Embryonic facial prominence (tissue), 1 donor: ENCODE data around the gene DOK5.

ENCODE experiments used
- DNase-seq: peaks from one replicate; pipeline ENCODE4 v3.0.0-alpha.2; 2016; ENCODE audit errors: extremely low spot score

Gene DOK5

GRCh38 chr20:54608943-54609342, 133.6 kb downstream of the DOK5 start:
- no peak for DNase-seq

DNA sequence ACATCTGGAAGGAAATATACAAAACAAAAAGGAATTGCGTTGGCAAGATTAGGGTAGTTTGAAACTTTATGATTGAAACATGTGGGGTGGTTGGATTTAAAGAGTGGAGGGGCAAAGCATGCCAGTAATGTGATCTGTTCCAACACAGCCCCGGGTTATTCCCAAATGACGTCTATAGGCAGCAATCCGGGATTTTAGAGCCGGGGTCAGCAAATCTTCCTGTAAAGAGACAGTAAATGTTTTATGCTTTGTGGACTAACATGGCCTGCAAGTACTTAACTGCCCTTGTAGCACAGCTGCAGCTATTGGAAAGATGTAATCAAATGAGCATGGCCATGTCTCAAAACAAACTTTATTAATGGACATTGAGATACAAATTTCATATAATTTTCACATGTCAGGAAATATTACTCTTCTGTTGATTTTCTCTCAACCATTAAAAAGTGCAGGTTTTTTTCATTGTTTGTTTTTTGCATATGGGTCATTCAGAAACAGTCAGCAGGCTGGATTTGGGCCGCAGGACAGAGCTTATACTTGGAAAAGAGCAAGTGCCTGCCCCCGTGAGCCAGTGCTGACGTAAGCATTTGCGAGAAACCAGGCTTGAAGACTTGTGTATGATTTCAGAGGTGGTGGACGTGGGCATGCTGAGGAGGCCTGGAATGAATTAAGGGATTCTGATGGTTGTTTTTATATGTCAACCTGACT, 136.5 kb downstream of the DOK5 start:
- DNase-seq, result peak; percentile 22

GRCh38 chr20:54618412-54618811, 143.0 kb downstream of the DOK5 start:
- DNase-seq, result no peak

- no peak for DNase-seq
Observed at GRCh38 chr20:54619181-54619580, 143.8 kb downstream of the DOK5 start.

- DNase-seq, result no peak
Observed at GRCh38 chr20:54619682-54620081, 144.3 kb downstream of the DOK5 start.

DNA sequence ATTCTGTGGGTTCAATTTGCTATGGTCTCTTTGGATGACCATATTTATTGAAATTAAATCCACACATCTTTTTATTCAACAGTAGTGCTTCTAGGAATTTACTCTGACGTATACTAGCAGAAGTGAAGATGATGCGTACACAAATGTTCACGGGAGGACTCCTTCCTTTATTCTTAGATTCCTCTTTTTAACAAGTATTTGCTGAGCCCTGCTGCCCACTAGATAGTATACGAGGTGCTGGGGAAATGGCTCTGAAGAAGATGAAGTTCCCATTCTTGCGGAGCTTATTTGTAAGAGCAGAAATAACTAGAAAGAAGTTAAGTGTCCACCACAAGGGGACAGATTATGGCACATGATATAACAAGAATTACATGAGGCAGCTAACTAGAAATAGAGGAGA, 145.2 kb downstream of the DOK5 start:
- DNase-seq, result no peak

GRCh38 chr20:54622333-54623295, 147.2 kb downstream of the DOK5 start:
- DNase-seq, result no peak

GRCh38 chr20:54623991-54624569, 148.7 kb downstream of the DOK5 start:
- DNase-seq, result no peak

DNA sequence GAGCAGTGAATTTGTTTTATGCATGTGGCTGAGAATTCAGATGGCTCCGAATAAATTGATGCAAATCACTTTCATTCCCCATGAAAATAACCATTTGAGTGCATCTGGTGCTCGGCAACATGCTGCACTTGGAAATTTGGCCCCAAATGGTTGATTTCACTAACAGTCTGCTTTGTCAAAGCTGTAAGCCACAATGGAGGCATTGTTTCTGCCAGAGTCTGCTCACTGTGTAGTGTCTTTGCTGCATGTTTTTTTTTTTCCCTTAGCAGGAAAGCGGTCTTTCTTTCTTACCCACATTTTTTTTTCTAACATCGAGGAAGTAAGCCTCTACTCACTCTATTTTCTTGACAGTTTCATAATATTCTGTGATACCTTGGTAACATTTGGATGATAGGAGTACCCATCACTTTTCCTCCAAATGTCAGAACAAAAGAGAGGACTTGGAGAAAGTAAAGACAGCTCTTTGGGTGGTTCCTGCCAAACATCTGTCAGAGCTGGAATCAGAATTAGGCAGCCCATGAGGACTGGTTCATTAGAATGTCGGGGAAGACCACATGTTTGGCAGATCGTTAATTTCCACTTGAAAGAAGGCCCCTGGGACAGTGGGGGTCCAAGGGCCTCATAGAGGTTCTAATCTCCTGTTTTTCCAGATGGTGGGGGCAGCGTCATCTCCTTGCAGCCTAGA, 149.5 kb downstream of the DOK5 start:
- peak; percentile 67 for DNase-seq

DNA sequence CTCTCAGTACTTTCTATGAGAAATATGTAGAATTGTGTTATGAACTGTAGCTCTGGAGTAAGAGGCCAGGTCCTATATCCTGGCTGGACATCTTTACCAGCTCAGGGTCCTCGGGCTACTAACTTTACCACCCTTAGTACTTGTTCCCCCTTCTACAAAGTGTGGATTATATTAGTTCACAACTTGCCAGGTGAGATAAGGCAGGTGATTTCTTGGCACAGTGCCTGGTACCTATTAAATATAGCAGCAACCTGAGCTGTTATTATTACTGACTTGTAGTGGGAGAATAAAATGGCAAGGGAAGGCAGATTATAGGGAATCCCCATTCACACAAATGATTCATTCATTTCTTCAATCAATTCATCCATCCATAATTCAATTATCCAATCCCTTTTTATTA, 150.1 kb downstream of the DOK5 start:
- no peak for DNase-seq

DNA sequence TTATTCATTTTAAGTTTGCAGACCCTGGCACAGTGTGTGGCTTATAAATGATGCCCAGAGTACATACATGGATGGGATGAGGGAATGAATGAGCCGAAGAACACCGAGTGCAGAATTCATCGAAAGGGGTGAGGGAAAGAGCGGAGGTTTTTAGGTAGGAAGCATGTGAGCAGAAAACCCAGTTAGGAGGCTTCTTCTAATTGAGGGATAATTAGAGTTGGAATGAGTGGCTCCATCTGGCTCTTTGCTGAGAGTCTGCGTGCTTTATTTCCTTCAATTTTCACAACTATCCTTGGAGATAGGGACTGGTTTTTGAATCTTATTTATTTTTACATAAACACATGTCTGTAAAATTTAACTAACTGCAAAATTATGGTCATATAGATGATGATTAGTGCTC, 150.7 kb downstream of the DOK5 start:
- no peak for DNase-seq

DNA sequence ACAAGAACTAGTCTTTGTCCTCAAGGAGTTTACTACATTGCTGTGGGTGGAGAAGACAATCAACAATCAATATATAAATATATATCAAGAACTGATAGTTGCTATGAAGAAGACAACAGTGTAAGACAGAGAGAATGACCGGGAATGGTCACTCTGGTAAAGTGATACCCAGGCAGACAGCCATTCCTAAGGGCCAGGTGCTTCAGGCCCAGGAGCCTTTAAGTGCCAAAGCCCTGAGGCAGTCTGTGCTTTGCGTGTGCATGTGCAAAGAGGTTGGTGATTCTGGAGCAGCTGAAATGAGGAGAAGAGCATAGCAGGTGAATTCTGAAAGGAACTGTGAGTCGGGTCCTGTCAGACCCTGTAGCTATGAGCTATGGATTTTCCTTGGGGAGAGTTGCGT, 154.2 kb downstream of the DOK5 start:
- DNase-seq, result no peak

DNA sequence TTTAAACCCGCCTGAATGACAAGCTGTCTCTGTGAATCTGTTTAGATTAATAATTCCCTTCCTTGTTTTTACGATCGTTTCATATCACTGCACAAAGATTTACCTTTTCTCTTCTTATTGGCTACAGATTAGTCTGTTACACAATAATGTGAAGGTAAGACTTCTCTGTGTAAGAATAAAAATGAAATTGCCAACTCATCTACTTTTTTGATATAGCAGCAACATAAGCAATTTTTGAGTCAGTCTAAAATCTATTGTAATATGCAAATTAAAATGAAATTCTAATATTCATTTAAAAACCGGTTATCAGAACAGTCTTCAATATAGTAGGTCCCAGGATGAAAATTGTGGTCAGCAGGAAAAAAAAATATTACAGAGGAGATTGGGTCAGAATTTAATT, 155.2 kb downstream of the DOK5 start:
- DNase-seq, result no peak

DNA sequence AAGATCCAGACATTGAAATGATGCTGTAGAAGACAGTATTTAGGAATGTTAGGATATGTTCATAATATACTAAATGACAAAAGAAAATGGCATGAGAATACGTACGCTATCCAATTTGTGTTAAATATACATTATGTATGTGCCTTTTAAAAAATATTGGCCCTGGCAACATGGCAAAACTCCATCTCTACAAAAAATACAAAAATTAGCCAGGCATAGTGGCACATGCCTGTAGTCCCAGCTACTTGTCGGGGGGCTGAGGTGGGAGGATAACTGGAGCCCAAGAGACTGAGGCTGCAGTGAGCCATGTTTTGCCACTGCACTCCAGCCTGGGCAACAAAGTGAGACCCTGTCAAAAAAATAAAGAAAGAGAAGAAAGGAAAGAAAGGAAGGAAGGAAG, 155.7 kb downstream of the DOK5 start:
- no peak for DNase-seq

GRCh38 chr20:54633374-54634355, 158.3 kb downstream of the DOK5 start:
- no peak for DNase-seq

GRCh38 chr20:54636575-54636974, 161.2 kb downstream of the DOK5 start:
- no peak for DNase-seq

GRCh38 chr20:54639941-54640340, 164.5 kb downstream of the DOK5 start:
- no peak for DNase-seq

GRCh38 chr20:54640800-54641199, 165.4 kb downstream of the DOK5 start:
- DNase-seq, result no peak

GRCh38 chr20:54642864-54643667, 167.7 kb downstream of the DOK5 start:
- DNase-seq, result no peak

DNA sequence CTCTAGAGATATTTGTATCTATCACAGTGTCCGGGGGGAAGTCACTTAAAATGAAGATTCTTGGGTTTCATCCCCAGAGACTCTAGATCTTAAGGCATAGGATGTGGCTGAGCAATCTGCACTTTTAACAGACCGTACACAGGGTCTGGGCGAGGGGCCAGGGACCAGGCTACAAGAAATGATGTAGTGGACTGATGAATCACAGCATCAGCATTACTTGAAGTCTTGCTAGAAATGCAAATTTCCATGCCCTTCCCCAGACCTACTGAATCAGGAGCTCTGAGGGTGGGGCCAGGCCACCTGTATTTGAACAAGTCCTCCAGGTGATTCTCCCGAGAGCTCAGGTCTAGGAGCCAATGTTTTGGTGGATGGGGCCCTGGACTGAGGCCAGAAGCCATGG, 168.4 kb downstream of the DOK5 start:
- no peak for DNase-seq
